Measurements from ENCODE around the gene OSBPL9.
"Not testable (repeated sequence)": the region's sequence is repeated elsewhere in the genome, so short reads cannot be mapped to it uniquely, and the experiment has no call there.

The OSBPL9 gene

GRCh38 chr1:51607681-51608095 is 9.2 kb upstream of the OSBPL9 start:
- DNase-seq (ENCODE audit: low read depth), result no peak

GRCh38 chr1:51610104-51610503 is 6.8 kb upstream of the OSBPL9 start:
- DNase-seq (ENCODE audit: low read depth), result not testable (repeated sequence)

- DNase-seq (ENCODE audit: low read depth), result no peak
Measured at GRCh38 chr1:51610637-51611036, 6.3 kb upstream of the OSBPL9 start.

DNA sequence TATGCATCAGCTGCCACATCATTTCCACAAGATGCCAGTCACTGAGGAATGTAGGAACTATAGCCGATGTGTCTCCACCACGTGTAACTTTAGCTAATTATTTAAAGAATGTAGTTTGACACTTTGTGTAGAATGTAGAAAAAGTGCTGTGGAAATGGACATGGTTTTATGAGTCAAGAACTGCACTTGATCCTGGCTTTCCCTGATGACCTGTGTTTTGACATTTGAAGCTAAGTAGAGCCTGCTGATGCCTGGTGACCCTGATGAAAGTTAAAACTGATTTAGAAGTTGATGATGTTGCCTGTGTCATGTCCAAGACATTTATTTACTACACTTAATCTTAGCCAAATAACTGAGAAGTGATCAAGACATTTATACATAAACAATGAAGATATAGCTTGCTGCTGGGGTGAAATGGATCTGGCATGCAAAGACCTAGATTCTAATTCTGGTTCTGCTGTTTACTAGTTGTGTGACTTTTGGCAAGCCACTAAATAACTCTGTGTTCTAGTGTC is 4.4 kb upstream of the OSBPL9 start:
- no peak for DNase-seq (ENCODE audit: low read depth)

DNA sequence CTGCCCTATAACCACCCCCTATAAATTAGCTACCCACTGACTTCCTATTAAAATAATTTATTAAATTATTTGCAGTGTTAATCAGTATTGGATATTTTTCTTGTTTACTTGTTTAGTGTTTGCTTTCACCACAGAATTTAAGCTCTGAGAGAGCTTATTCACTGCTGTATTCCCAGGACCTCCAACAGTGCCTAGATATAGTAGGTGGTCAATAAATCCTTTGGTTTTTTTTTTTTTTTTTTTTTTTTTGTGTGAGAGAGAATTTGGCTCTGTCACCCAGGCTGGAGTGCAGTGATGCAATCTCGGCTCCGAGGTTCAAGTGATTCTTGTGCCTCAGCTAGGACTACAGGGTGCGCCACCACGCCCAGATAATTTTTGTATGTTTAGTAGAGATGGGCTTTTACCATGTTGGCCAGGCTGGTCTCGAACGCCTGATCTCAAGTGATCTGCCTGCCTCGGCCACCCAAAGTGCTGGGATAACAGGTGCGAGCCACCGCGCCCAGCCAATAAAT is 1.1 kb upstream of the OSBPL9 start:
- DNase-seq (ENCODE audit: low read depth), result no peak

DNA sequence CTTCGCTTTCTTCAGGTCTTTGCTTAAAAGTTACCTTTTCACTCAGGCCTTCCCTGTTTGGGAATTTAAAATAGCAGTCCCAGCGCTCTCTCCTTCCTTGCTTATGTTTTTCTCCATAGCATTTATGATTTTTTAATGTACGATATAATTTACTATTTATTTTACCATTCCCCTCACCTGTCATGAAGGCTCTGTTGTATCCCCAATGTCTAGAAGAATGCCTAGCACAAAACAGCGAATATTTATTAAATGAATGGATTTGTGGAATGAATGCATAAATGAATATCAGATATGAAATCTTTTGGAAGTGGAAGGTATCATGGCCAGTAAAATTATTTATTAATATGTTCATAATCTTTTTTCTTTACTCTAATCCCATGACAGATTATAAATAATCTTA is 402 bp upstream of the OSBPL9 start:
- DNase-seq (ENCODE audit: low read depth), result no peak

DNA sequence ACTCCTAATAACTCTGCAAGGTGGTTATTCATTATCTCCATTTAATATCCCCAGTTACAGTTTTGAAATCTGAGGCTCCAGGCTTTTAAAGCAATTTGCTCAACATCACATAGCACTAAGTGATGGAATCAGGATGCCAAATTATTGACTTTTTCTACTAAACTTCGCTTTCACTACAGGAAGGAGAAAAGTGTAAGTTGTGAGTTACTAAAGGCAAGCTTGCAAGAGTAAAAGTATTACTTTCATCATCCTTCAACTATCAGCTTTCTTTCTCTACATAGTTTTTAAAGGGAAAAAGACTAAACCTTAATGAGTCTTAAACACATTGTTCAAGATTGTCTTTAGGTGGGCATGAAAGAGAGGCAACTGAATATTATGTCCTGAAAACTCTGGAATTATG is 1.8 kb downstream of the OSBPL9 start:
- no peak for DNase-seq (ENCODE audit: low read depth)

GRCh38 chr1:51620470-51620869 is 3.6 kb downstream of the OSBPL9 start:
- DNase-seq (ENCODE audit: low read depth), result no peak

- DNase-seq (ENCODE audit: low read depth), result no peak
Measured at GRCh38 chr1:51621161-51621560, 4.3 kb downstream of the OSBPL9 start.

GRCh38 chr1:51621841-51622454 is 5.1 kb downstream of the OSBPL9 start:
- DNase-seq (ENCODE audit: low read depth), result no peak

DNA sequence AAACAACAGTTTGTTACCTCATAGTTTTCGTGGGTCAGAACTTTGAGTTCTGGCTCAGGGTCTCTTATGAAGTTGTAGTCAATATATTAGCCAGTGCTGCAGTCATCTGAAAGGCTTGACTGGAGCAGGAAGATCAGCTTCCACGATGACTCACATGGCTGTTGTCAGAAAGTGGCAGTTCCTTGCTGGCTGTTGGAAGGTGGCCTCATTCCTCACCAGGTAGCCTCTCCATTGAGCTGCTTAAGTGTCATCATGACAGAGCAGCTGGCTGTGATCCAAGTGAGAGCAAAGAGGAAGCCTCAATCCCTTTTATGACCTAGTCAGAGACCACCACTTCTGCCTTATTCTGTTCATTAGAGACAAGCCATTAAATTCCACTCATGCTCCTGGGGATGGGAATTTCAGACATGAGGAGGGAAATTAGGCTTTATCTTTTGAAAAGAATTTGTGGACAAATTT is 5.6 kb downstream of the OSBPL9 start:
- DNase-seq (ENCODE audit: low read depth), result no peak

- DNase-seq (ENCODE audit: low read depth), result no peak
Measured at GRCh38 chr1:51623025-51623424, 6.1 kb downstream of the OSBPL9 start.

GRCh38 chr1:51623450-51623849 is 6.6 kb downstream of the OSBPL9 start:
- no peak for DNase-seq (ENCODE audit: low read depth)

GRCh38 chr1:51624855-51625254 is 8.0 kb downstream of the OSBPL9 start:
- DNase-seq (ENCODE audit: low read depth), result no peak

GRCh38 chr1:51627672-51628071 is 10.8 kb downstream of the OSBPL9 start:
- DNase-seq (ENCODE audit: low read depth), result no peak

DNA sequence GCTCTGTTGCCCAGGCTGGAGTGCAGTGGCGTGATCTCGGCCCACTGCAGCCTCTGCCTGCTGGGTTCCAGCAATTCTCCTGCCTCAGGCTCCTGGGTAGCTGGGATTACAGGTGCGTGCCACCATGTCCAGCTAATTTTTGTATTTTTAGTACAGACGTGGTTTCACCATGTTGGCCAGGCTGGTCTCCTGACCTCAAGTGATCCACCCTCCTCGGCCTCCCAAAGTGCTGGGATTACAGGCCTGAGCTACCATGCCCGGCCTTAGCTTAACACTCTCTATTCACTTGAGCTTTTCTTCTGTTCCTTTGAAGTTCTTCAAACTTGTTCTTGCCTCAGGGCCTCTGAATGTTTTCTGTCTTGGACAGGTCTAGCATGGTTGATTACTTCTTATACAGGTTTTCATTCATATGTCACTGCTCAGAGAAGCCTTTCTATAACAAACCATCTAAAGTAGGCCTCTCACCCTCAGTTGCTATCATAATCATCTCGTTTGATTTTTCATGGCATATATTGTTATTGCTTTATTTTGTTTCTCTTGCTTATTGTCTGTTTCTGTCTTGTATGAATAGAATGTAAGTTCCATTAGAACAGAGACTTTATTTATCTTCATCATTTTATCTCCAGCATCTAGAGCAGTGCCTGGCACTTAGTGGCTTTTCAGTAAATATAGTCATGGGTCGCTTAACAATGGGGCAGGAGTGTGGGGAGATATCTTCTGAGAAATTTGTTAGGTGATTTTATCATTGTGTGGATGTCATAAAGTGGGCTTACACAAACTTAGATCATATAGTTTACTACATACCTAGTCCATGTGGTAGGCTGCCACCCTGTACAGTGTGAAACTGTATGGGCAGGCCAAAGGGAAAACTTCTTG is 12.1 kb downstream of the OSBPL9 start:
- DNase-seq (ENCODE audit: low read depth), result no peak

DNA sequence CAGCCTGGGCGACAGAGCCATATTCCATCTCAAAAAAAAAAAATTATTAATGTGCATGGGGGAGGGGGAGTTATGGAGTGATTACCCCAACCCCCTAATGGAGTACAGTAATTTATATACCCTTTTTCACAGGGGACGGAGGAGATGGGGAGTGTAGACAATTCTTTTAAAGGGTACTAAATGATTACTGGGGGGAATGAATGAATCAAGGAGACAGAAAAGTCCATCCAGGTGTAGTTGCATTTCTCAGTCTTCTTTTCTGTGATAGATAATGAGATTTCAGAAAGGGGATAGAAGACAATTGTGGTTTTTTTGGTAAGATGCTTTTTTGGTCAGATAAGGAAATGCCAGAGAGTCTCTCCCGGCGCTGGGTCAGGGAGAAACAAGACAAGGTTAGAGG is 13.0 kb downstream of the OSBPL9 start:
- DNase-seq (ENCODE audit: low read depth), result no peak

DNA sequence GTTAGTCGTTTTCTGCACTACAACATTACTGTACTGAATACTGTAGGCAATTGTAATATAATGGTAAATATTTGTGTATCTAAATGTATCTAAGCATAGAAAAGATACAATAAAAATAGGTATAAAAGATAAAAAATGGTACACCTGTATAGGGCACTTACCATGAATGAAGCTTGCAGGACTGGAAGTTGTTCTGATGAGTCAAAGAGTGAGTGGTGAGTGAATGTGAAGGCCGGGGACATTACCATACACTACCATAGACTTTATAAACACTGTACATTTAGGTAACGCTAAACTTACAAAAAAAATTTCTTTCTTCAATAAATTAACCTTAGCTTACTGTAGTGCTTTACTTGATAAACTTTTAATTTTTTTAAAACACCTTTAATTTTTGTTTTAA is 13.5 kb downstream of the OSBPL9 start:
- DNase-seq (ENCODE audit: low read depth), result no peak

DNA sequence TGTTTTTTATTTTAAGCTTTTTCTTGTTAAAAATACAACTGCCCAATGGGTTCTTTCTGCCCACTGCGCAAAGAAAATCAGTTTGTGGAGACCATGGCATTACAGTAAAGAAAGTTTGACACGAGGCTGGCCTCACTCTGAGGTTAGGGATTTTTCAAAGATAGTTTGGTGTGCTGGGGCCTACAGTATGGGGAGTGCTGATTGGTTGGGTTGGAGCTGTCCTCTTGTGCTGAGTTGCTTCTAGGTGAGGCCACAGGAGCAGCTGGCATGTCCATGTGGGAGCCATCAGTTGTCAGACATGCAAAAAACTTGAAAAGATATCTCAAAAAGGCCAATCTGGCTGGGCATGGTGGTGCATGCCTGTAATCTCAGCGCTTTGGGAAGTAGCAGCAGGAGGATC is 14.0 kb downstream of the OSBPL9 start:
- DNase-seq (ENCODE audit: low read depth), result no peak

- no peak for DNase-seq (ENCODE audit: low read depth)
Measured at GRCh38 chr1:51631747-51632146, 14.9 kb downstream of the OSBPL9 start.

DNA sequence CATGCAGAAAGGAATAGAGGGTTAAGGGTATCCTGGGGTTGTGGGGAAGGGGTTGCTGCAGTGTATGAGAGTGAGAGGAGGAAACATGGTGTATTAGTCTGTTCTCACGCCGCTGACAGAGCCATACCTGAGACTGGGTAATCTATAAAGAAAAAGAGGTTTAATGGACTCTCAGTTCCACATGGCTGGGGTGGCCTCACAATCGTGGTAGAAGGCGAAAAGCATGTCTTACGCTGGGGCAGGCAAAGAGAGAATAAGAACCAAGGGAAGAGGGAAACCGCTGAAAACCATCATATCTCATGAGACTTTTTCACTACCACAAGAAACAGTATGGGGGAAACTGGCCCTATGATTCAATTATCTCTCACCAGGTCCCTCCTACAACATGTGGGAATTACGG is 17.7 kb downstream of the OSBPL9 start:
- DNase-seq (ENCODE audit: low read depth), result no peak

GRCh38 chr1:51635615-51636014 is 18.7 kb downstream of the OSBPL9 start:
- no peak for DNase-seq (ENCODE audit: low read depth)

DNA sequence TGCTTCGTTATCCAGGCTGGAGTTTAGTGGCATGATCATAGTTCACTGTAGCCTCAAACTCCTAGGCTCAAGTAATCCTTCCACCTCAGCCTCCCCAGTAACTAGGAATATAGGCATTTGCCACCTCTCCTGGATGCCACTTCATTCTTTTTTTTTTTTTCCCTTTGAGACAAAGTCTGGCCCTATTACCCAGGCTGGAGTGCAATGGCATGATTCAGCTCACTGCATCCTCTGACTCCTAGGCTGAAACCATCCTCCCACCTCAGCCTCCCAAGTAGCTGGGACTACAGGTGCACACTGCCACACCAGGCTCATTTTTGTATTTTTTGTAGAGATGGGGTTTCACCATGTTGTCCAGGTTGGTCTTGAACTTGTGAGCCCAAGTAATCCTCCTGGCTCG is 19.3 kb downstream of the OSBPL9 start:
- DNase-seq (ENCODE audit: low read depth), result no peak

All from GM04503 (cell line).